PFSK-1 (cell line): ENCODE data around the gene TJAP1.
A peak's percentile ranks its signal among the peaks of the same experiment; 100 is the strongest.

Experiments used
- FOXP2 ChIP-seq: optimal IDR thresholded peaks from 2 replicates; pipeline ENCODE3; 2011; ENCODE audit warnings: borderline replicate concordance, control low read depth, inconsistent platforms; ENCODE audit not compliant: insufficient read depth; ENCODE audit errors: extremely low read length, extremely low read depth
- POLR2AphosphoS5 ChIP-seq: IDR thresholded peaks from 2 replicates; pipeline ENCODE4 v1.6.1; 2012; ENCODE audit warnings: low read depth, mild to moderate bottlenecking, control low read depth, low read length, moderate library complexity
- REST ChIP-seq, 2 experiments: IDR thresholded peaks; 2 replicates each; pipeline versions ENCODE4 v1.6.1 to v1.8.0; 2011 to 2012; ENCODE audit warnings: low read depth in 2 of 2, low read length in 2 of 2, control low read depth in 1 of 2, inconsistent platforms in 1 of 2, mild to moderate bottlenecking in 1 of 2, moderate library complexity in 1 of 2; ENCODE audit not compliant: insufficient read depth in 1 of 2
- SIN3A ChIP-seq: IDR thresholded peaks from 2 replicates; pipeline ENCODE4 v1.6.1; 2012; ENCODE audit warnings: mild to moderate bottlenecking, low read length, moderate library complexity, borderline replicate concordance; ENCODE audit not compliant: insufficient read depth
- TAF1 ChIP-seq: IDR thresholded peaks from 2 replicates; pipeline ENCODE4 v1.6.1; 2012; ENCODE audit warnings: low read length, control low read depth, borderline replicate concordance; ENCODE audit not compliant: insufficient read depth

The TJAP1 gene

GRCh38 chr6:43508481-43509141 is 31.2 kb downstream of the TJAP1 start:
- TF ChIP-seq FOXP2: no peak

- TF ChIP-seq POLR2AphosphoS5 (no peak), FOXP2 (no peak), SIN3A (no peak), REST (IDR thresholded peaks at IDR 0.05; ENCODE audit: insufficient read depth in 1 of 2, low read depth in 2 of 2, low read length in 2 of 2) (no peak), TAF1 (no peak)
These were observed 32.0 kb downstream of the TJAP1 start for GRCh38 chr6:43509142-43509983.

- TF ChIP-seq FOXP2: peak; percentile 73
- no peak for TF ChIP-seq TAF1
- peak; percentile 27; the same call in 1 of the 2 replicates for TF ChIP-seq POLR2AphosphoS5
These were observed 32.8 kb downstream of the TJAP1 start, which contains the start of gene LRRC73 for GRCh38 chr6:43509984-43510826. LRRC73 (minus strand) TSS chr6:43510346; CDS start chr6:43509785, 561 bp downstream.

GRCh38 chr6:43510827-43511163 is 33.4 kb downstream of the TJAP1 start:
- TF ChIP-seq TAF1: no peak
- no peak for TF ChIP-seq FOXP2
- TF ChIP-seq POLR2AphosphoS5: no peak
- TF ChIP-seq REST (IDR thresholded peaks at IDR 0.05; ENCODE audit: insufficient read depth in 1 of 2, low read depth in 2 of 2, low read length in 2 of 2): no peak
- no peak for TF ChIP-seq SIN3A

GRCh38 chr6:43511824-43512415 is 34.5 kb downstream of the TJAP1 start:
- no peak for TF ChIP-seq SIN3A
- no peak for TF ChIP-seq TAF1
- no peak for TF ChIP-seq REST (IDR thresholded peaks at IDR 0.05; ENCODE audit: insufficient read depth in 1 of 2, low read depth in 2 of 2, low read length in 2 of 2)
- TF ChIP-seq FOXP2: no peak
- TF ChIP-seq POLR2AphosphoS5: no peak
